Femur (tissue), 1 donor: ENCODE measurements around the gene TMEM41A.

Experiments
- DNase-seq: peaks from one replicate; pipeline ENCODE4 v3.0.0-alpha.2; 2017

The TMEM41A gene

DNA sequence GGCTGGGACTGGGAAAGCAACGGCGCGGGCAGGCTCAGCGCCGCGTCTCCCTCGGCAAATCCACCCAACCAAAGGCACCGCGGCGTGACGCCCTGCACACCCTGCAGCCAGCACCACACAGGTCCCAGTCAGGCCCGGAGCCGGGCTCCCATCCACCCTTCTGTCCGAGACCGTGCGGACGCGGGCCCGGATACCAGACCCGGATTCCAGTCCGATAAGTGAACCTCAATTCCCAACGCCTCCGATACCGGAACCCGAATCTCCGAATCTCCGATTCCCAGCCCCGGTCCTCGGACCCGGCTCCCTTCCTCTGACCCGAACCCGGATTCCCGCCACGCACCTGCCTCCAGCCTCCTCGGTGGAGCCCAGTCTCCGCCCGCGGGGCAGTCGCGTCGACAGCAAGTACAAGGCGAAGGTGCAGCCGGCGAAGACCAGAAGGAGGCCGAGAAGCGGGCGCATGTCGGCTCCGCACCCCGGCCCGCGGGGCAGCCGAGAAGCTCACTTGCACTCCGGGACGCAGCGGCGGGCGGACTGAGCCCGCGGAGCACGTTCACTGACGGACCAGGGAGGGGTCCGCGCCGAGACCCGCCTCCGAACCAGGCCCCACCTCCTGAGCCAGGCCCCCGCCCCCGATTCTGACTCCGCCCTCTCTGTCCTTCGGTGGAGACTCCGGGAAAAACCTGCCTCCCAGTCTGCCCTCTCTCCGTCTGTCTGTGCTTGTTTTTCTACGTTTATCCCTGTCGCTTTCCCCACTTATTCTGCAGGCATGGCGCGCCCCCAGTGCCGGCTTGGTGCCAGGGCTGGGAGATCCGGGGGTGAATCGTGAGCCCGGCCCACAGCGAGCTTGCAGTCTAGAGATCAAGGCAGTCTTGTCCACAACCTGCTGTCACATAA lies at the start of gene TMEM41A:
TMEM41A (minus strand) TSS at position 533 of the 894 bp plus-strand sequence; CDS start at position 459, 74 bp downstream.
- DNase-seq, result peak; percentile 96

- DNase-seq, result no peak
These were observed 41.9 kb upstream of the TMEM41A start for GRCh38 chr3:185540695-185541094.

- DNase-seq, result no peak
These were observed 41.1 kb upstream of the TMEM41A start for GRCh38 chr3:185539934-185540333.

DNA sequence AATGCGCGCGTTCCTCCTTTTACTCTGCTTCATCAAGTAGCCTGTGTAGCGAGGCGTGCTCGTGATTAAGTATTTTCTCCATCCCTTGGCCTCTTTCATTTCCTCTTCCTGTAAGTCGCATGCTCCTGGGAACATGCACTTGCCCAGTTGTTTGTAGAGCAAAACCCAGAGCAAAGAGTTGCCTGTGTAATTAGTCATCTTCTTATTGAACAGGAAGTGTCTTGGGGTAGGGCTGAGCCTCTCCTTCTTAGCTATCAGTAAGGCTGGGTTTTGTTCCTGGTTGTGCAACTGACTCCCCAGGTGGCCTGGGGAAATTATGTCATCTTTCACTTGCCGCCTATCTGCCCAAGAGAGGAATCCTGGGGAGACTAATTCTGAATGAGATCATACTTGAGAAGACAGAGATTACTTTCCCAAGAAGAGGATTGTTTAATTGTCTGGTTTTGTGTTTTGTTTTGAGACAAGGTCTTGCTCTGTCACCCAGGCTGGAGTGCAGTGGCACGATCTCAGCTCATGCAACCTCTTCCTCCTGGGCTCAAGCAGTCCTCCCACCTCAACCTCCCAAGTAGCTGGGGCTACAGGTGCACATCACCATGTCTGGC lies 38.6 kb upstream of the TMEM41A start:
- DNase-seq, result peak; percentile 19

- DNase-seq, result no peak
These were observed 35.7 kb upstream of the TMEM41A start for GRCh38 chr3:185534511-185534910.

DNA sequence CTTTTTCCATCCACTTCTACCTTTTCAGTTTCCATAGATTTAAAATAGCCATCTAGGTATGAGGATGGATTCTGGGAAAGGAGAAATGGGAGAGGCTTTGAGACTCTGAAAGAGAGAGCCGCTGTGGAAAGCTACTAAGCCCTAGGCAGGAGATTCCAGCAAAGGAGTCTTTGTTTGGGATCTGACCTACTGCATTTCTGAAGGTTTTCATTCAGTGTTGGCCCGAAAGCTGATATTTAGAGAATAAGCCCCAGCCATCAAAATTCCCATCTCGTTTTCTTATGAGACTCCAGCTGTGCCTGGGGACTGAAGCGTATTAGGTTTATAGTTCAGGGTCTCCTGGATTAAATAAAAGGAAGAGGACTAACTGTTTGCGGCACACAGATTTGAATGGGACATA lies 34.1 kb upstream of the TMEM41A start:
- no peak for DNase-seq

DNA sequence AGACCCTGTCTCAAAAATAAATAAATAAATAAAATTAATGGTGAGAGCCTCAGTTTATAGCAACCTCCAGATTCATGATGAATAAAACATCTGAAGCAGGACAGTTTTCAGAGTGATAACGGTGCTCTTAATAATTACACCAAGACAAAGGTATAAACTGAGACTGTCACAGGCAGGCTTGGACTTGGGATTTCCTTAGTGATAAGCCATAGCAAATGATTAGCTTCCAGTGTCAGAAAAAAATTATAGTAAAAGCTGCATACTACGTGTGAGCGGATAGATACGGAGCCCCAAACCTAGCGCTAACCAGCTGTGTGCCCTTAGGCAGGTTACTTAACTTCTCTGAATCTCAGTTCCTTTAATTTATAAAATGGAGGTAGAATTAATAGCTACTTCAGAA lies 32.0 kb upstream of the TMEM41A start:
- no peak for DNase-seq

GRCh38 chr3:185528532-185528931 lies 29.7 kb upstream of the TMEM41A start:
- DNase-seq, result no peak

- no peak for DNase-seq
These were observed 28.5 kb upstream of the TMEM41A start for GRCh38 chr3:185527364-185527763.

DNA sequence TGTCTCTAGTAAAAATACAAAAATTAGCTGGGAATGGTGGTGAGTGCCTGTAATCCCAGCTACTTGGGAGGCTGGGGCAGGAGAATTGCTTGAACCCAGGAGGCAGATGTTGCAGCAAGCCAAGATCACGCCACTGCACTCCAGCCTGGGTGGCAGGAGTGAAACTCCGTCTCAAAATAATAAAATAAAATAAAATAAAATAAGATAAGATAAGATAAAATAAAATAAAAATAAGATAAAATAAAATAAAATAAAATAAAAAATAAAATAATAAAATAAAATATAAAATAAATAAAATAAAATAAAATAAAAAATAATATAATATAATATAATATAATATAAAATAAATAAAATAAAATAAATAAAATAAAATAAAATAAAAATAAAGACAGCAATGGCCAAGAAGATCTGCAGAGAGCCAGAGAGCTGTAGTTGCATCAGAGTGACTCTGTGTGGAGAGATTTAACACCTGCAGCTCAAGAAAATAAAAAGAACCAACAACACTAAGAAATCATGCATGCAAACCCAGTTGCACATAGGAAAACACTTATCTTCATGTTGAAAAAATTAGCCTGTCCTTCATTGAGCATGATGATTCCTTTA lies 27.6 kb upstream of the TMEM41A start:
- no peak for DNase-seq

GRCh38 chr3:185521349-185522138 lies 22.7 kb upstream of the TMEM41A start:
- DNase-seq, result no peak

DNA sequence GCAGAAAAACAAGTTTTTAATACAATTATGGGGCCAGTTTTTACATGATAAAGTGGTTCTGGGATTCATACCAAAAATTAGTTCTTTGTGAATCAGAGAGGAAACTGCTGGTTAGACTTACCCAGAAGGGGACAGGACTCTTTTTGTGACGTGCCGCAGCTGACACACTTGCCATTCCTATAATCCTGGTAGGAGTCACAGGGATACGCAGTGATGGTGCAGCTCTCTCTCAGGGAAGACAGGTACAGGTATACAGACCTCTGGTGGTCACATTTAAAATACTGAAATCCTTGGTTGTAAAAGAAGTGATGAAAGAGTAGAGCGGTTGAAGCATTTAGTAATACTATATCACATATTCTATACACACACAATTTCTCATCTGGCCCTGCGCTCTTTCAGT lies 20.2 kb upstream of the TMEM41A start:
- DNase-seq, result no peak

DNA sequence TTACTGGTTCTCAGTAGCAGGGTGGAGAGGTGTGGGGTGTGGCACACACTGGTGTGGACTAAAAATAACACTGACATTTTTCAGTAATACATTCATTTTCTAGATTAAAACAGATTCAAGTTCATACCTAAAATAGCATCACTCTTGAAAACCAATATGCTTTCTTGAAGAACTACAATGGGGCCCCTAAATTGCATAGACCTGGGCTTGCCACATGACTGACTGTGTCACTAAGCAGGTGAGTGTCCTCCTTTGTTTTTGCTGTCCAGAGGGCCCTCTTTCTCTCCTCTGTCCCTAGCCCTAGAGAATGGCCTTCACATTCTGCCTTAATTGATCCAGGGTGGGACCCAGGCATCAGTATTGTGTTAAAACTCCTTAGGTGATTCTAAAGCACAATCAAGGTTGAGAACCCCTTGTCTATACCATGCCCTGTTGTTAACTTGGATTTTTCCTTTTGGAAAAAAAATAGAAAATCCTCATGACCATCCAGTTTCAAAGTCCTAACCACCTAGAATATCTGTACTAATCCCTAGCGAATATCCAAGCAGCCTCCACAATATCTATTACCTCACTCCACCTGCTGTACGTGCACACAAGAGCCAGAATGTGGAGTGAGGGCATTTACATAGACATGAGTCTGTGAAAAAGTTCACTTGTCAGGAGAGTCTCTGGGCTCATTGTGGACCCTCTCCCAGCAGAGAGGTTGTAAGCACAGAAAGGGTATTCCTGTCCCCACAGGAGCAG lies 18.7 kb upstream of the TMEM41A start:
- DNase-seq, result no peak

DNA sequence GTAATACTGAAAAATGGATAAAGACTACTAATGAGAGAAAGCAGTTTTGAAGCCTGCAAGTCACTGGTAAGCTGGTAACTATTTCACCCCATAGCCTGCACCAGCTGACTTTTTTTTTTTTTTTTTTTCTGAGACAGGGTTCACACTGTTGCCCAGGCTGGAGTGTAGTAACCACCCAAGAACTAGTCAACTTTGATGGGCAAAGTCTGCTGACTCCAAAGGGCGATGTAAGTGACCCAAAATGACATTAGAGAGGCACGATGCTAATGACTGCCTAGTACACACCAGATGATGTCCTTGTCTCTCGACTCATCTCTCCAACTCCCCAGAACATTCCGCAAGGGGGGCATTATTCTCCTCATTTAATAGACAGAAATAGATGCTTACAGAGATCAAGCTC lies 12.9 kb upstream of the TMEM41A start:
- DNase-seq, result no peak

DNA sequence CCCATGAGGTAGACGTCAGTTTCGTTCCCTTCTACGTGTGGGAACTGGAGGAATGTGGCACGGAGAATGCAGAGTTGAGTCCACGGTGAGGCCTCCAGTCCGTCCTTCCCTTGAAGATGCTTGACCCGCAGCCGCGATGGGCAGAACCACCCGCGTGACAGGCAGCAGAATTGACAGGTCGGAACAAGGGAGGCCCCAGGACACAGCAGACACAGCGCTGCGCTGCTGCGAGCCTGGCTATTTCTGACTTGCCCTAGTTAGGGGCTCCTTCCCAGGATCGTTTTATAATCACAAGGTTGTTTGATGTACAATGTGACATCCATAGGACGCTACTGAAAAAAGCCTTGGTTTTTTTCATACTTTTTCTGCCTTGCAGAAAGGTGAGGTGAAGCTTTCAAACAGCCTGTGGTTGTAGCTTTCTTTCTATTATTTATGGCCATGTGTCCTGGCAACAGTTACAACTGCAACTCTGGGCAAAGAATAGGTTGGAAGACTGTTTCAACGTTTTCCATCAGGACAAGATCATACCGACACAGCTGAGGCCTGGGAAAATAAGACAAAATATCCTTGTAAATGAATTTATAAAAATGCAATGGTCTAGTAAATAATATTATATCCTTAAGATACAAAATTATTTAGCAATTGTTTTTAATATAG lies 9.6 kb upstream of the TMEM41A start:
- DNase-seq, result no peak

DNA sequence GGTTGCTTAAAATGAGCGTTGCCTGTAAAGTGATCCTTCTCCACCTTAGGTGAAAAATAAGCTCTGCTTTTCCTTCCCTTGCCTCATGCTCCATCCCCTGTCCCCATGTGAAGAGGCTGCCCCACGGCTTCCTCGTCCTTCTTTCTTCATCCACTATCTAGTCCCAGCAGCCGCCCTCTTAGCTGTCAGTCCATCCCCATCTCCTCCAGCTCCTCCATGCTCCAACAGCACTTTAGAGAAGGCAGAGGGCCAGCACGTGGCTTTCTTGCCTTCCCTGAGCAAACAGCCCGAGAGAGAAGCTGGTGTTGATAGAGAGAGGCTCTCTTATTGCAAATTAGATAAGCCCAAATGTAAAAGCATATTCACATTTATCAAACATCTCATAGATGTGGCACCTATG lies 9.0 kb upstream of the TMEM41A start:
- no peak for DNase-seq

DNA sequence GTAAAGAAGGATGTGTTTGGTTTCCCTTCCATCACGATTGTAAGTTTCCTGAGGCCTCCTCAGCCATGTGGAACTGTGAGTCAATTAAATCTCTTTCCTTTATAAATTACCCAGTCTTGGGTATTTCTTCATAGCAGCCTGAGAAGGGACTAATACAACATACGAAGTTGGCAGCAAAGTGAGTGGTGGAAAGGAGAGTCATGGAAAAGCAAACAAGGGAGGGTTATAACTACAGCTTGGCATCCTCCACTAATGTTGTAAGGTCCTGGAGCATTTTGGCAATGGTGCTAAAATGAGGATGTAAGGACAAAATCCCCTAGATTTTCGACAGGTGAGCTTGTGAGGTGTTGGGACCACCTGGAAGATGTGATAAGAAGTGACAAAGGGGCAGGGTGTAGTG lies 5.8 kb upstream of the TMEM41A start:
- no peak for DNase-seq

DNA sequence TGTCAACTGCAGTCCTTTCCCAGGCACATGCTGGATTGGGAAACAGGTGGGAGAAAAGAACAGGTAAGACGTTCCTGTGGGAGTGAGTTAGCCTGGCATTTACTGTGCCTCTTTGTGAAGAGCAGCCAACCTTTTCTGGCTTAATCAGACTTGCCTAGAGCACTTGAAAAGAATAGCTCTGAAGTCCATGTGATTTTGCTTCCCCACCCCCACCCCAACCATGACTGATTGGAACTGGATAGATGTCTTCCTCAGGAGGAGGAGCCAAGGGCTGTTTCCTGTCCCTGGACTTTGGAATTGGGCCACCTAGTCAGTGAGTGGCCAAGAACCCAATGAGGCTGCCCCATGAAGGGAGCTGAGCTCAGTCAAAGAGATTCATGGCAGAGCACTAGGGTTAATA lies 4.7 kb upstream of the TMEM41A start:
- DNase-seq, result no peak

DNA sequence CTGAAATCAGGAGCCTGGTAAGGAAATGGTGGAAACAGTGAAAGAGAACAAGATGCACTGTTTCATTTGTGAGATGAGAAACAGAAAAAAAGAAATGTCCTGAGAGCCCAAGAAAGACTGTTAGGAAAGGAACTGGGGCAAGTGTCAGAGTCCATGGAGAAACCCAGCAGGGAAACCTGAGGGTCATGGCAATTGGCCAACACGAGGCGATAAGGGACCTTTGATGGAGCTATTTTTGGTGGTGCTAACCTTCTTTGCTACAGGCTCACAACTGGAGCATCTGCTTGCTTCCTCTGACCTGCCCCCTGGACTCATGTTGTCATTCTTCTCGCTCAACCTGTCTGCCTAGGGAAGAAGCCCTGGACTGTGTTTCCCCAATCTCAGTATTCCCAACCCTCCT lies 4.2 kb upstream of the TMEM41A start:
- no peak for DNase-seq

GRCh38 chr3:185490241-185490640 lies 8.6 kb downstream of the TMEM41A start:
- no peak for DNase-seq

- DNase-seq, result no peak
These were observed 9.4 kb downstream of the TMEM41A start for GRCh38 chr3:185489462-185489861.

GRCh38 chr3:185488465-185488864 lies 10.4 kb downstream of the TMEM41A start:
- no peak for DNase-seq
